Hepatocyte (in vitro differentiated cells): ENCODE measurements around the gene SEMA5B. TPM values are rescaled to one million over a fixed set of nuclear protein-coding genes. Genes with fewer than 3 reads are reported as not detected.

Source experiments
- DNase-seq: peaks from one replicate; pipeline ENCODE4 v3.0.0-alpha.2; 2016; ENCODE audit warnings: low spot score
- H2AFZ ChIP-seq: fragments of 200-600 bp; sonication (generic); 2 replicates; pipeline ENCODE4 v1.6.0; 2016; ENCODE audit warnings: antibody characterized with exemption, mild to moderate bottlenecking
- H3K27ac ChIP-seq: fragments of 200-600 bp; sonication (generic); 2 replicates; pipeline ENCODE4 v1.5.1; 2016; ENCODE audit warnings: mild to moderate bottlenecking
- H3K27me3 ChIP-seq: fragments of 200-600 bp; sonication (generic); 2 replicates; pipeline ENCODE4 v1.6.1; 2016
- H3K36me3 ChIP-seq: fragments of 200-600 bp; sonication (generic); replicated peaks from 2 replicates; pipeline ENCODE4 v1.5.1; 2016; ENCODE audit warnings: low read depth; ENCODE audit not compliant: insufficient read depth
- H3K4me1 ChIP-seq: fragments of 200-600 bp; sonication (generic); 2 replicates; pipeline ENCODE4 v1.5.1; 2016; ENCODE audit warnings: mild to moderate bottlenecking, moderate library complexity; ENCODE audit not compliant: insufficient read depth
- H3K4me2 ChIP-seq: fragments of 200-600 bp; sonication (generic); 2 replicates; pipeline ENCODE4 v1.6.0; 2016
- H3K4me3 ChIP-seq: fragments of 200-600 bp; sonication (generic); 2 replicates; pipeline ENCODE4 v1.5.1; 2016; ENCODE audit warnings: mild to moderate bottlenecking
- H3K79me2 ChIP-seq: fragments of 200-600 bp; sonication (generic); 2 replicates; pipeline ENCODE4 v1.6.0; 2017; ENCODE audit warnings: mild to moderate bottlenecking
- H3K9me2 ChIP-seq: fragments of 200-600 bp; sonication (generic); replicated peaks from 2 replicates; pipeline ENCODE4 v1.6.0; 2017; ENCODE audit warnings: mild to moderate bottlenecking; ENCODE audit not compliant: insufficient read depth
- H3K9me3 ChIP-seq: fragments of 200-600 bp; sonication (generic); 2 replicates; pipeline ENCODE4 v1.5.1; 2016; ENCODE audit warnings: low read depth, mild to moderate bottlenecking
- H4K20me1 ChIP-seq: fragments of 200-600 bp; sonication (generic); 2 replicates; pipeline ENCODE4 v1.6.0; 2016; ENCODE audit warnings: mild to moderate bottlenecking; ENCODE audit not compliant: insufficient read depth, poor library complexity, severe bottlenecking
- EZH2 ChIP-seq: fragments of 200-600 bp; sonication (generic); IDR thresholded peaks from 2 replicates; pipeline ENCODE4 v1.6.1; 2016; ENCODE audit warnings: antibody characterized with exemption, mild to moderate bottlenecking, borderline replicate concordance
- EZH2phosphoT487 ChIP-seq: fragments of 200-600 bp; sonication (generic); IDR thresholded peaks from one replicate; pipeline ENCODE4 v1.6.1; 2018; ENCODE audit warnings: antibody characterized with exemption, mild to moderate bottlenecking, low read depth, moderate library complexity; ENCODE audit not compliant: unreplicated experiment, severe bottlenecking
- WGBS: methylation state at CpG from one replicate; pipeline ENCODE4 v1.1.6; 2016; ENCODE audit warnings: low lambda C conversion rate; ENCODE audit errors: missing lambda C conversion rate; 5-methylcytosine and 5-hydroxymethylcytosine counted together
- polyA plus RNA-seq: library from polyadenylated mRNA; unstranded; fragments of >200 nt; fragmentation: Nextera tagmentation; extraction: Ambion mirVana; gene quantifications from 2 replicates; pipeline ENCODE4 v1.2.1, GENCODE V29; 2016
- total RNA-seq: library from RNA; depleted of rRNA; stranded (reverse); fragments of >200 nt; gene quantifications from 2 replicates; pipeline ENCODE4 v1.2.3, GENCODE V29; 2014
- TF ChIP-seq, protein P1 (sequence below): fragments of 200-600 bp; sonication (generic); IDR thresholded peaks from 2 replicates; pipeline ENCODE4 v1.5.1; 2016; ENCODE audit warnings: antibody characterized with exemption, mild to moderate bottlenecking; ENCODE audit not compliant: poor library complexity

The SEMA5B gene
- total and polyA plus RNA-seq, 2 experiments from 2014 or later, result 1.4 to 4.2 TPM

DNA sequence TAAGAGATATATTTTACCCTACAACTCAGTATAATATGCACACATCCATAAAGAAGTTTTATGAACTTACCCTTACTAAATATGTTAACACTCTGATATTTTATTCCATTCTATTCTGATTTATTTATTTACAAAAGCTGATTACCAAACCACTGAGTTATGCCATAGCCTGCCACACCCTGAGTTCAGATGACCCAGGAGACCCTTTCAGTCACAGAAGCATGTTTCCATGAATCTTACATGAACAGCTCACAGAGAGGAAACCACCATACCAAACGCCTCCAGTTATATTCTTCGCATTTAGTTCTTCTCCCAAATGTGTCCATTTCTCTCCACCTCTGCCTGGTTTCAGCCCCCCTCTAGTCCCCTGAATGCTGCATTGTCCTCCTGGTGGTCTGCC, 103.5 kb downstream of the SEMA5B start:
- Histone ChIP-seq H4K20me1 (no peaks in the 10 kb centered on the region), H3K36me3 (no peaks in the 10 kb centered on the region), H3K27ac (no peak overlapping the region), H3K4me3 (no peak overlapping the region), H3K4me2 (no peak overlapping the region), H3K79me2 (no peaks in the 10 kb centered on the region), H3K9me3 (no peaks in the 10 kb centered on the region), H3K9me2 (no peaks in the 10 kb centered on the region), H2AFZ (no peak overlapping the region), H3K27me3 (peaks cover 44% of the 10 kb centered on the region), H3K4me1 (peaks cover 7% of the 10 kb centered on the region)
- TF ChIP-seq, protein P1, sequence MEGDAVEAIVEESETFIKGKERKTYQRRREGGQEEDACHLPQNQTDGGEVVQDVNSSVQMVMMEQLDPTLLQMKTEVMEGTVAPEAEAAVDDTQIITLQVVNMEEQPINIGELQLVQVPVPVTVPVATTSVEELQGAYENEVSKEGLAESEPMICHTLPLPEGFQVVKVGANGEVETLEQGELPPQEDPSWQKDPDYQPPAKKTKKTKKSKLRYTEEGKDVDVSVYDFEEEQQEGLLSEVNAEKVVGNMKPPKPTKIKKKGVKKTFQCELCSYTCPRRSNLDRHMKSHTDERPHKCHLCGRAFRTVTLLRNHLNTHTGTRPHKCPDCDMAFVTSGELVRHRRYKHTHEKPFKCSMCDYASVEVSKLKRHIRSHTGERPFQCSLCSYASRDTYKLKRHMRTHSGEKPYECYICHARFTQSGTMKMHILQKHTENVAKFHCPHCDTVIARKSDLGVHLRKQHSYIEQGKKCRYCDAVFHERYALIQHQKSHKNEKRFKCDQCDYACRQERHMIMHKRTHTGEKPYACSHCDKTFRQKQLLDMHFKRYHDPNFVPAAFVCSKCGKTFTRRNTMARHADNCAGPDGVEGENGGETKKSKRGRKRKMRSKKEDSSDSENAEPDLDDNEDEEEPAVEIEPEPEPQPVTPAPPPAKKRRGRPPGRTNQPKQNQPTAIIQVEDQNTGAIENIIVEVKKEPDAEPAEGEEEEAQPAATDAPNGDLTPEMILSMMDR, result no peak
- no peak for TF ChIP-seq EZH2phosphoT487
- no peak for TF ChIP-seq EZH2
- 93% methylated on average over 2 of the region's 2 CpGs for WGBS
- no peak for DNase-seq

- Histone ChIP-seq H3K27me3 (peaks cover 44% of the 10 kb centered on the region), H3K36me3 (no peaks in the 10 kb centered on the region), H3K79me2 (no peaks in the 10 kb centered on the region), H3K4me1 (peaks cover 7% of the 10 kb centered on the region), H3K9me2 (no peaks in the 10 kb centered on the region), H3K9me3 (no peaks in the 10 kb centered on the region), H4K20me1 (no peaks in the 10 kb centered on the region), H3K4me2 (no peak overlapping the region), H3K27ac (no peak overlapping the region), H2AFZ (no peak overlapping the region), H3K4me3 (no peak overlapping the region)
- DNase-seq, result no peak
- TF ChIP-seq EZH2phosphoT487 (no peak), EZH2 (no peak)
- TF ChIP-seq, protein P1, result no peak
- WGBS, result 78% methylated on average over 6 of the region's 6 CpGs
These were observed 104.0 kb downstream of the SEMA5B start for GRCh38 chr3:122923611-122924010.

DNA sequence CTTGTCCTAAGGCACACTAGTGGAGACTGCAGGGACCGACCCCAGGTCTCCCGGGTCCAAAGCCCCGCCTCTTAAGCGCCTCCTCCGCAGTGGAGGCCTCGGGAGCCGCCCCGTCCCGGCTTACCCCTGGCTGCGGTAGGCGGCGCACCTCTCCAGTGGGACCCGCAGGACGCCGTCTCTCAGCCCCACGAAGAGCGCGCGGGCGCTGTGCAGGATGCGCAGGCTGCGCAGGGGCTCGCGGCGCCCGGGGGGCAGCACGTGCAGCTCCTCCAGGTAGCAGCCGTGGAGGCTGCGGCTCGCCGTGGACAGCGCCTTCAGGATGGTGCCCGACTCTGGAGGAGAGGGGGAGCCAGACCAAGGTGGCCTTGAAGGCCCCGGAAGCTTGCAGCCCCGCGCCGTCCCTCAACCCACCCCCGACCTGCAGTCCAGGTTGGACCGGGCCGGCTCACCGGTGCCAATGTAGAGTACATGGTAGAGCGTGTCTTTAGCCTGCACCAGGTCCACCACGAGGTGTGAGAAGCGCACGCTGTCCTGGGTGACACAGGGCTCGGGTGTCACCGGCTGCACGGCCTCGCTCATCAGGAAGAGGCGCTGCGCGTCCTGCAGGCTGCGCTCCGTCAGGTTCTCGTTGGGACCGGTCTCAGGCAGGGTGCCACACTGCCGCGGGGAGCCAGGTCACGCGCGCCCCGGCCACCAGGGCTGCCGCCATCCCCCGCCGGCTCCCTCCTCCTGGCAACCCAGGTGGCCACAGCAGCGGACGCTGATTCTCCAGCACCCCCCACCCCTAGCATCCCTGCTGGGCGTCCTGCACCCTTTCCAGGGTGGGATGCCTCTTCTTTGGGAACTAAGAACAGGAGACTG, 105.5 kb downstream of the SEMA5B start:
- whole genome bisulfite sequencing, result 14% methylated on average over 63 of the region's 68 CpGs
- Histone ChIP-seq H3K27ac (no peak overlapping the region), H3K4me2 (peak overlapping the region; percentile 76), H3K79me2 (no peaks in the 10 kb centered on the region), H3K9me2 (no peaks in the 10 kb centered on the region), H2AFZ (no peak overlapping the region), H4K20me1 (no peaks in the 10 kb centered on the region), H3K4me3 (no peak overlapping the region), H3K4me1 (peaks cover 7% of the 10 kb centered on the region), H3K36me3 (no peaks in the 10 kb centered on the region), H3K27me3 (peaks cover 44% of the 10 kb centered on the region), H3K9me3 (no peaks in the 10 kb centered on the region)
- peak; percentile 43 for TF ChIP-seq EZH2
- no peak for TF ChIP-seq EZH2phosphoT487
- TF ChIP-seq, protein P1, result peak; percentile 35
- DNase-seq, result peak; percentile 63
